Stimulated activated CD4-positive, alpha-beta T cell treated with anti-CD3 and anti-CD28 coated beads, TNF-alpha, amount 100 ng/mL, for 1 hour (primary cell): ENCODE measurements around the gene NKX2-8.

ENCODE experiments used
- DNase-seq, 3 donors: peaks; one replicate each; pipeline ENCODE4 v3.0.0-alpha.2; 2020; ENCODE audit warnings: low read depth in 3 of 3, low spot score in 1 of 3

The NKX2-8 gene

DNA sequence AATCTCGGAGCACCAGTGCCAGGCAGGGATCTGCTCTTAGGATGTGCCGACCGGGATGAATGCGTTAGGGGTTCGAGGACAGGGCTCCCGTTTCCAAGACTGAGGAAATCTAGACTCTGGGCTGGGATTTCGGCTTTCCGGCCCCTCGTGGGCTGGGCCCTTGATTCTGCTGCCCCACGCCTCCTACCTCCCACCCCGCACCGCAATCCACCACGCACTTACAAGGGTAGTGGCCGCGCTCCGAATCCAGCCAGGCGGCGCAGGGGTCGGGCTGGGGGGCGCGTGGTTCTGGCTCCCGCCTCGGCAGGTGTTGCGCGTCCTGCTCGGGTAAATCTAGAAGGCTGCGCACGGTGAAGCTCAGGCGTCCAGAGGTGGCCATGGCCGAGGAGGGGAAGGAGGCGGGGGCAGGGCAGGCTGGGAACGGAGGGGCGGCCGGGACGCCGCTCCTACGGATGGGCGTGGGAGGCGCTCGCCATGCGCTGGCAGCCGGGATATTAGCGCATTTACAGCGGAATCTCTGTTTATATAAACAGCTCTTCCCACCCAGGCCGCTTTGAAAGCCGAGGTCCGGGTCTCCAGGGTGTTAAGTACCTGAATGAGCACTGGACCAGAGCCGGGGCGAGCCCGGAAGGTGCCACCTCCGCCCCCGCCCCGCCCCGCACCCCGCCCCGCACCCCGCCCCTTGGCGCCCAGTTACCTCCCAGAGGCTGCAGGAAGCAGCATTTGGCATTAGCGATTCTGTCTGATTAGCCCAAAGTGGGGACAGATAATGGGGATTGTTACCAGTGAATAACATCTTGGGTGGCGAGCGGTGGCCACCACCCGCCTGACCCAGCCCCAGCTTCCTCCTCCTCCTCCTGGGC is at the start of gene NKX2-8:
TSS of gene NKX2-8 (minus strand) at position 604 of the 863 bp plus-strand sequence. CDS start at position 379, 225 bp downstream.
- no peak for DNase-seq

DNA sequence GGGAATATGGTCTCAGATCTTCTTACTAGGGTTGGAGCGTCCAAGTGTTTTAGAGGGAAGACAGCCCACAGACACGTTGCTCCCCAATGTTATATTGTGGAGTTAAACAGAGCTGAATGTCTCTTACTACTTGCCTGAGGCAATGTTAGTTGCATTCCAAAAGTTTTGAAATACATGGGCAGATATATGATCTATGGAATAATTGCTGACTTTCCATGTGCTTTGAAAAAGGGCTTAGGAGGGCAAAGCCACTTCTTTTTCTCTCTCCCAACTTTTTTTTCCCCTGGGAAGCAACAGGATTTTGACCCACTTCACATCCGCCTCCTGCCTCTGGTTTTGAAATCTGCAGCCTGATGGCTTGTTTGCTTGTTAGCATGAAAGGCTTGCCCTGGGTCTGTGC is 45.6 kb upstream of the NKX2-8 start:
- no peak for DNase-seq

DNA sequence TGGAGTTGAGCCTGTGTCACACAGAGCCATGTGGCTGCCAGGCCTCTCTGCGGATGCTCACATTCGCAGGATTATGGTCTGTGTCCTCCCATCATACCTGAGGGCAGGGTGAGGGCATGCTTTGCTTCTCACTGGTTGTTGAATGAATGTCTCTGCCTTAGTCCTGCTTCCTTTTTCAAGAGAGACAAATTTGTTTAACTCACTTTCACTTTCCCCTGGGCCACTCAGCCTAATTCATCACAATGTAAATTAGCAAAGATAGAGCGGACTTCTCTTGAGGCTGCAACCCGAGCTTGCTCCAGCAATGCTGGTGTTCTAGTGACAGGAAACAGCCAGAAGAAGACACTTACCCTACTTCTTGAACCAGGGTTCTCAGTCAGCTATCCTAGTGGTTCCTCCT is 43.7 kb upstream of the NKX2-8 start:
- DNase-seq, result no peak

DNA sequence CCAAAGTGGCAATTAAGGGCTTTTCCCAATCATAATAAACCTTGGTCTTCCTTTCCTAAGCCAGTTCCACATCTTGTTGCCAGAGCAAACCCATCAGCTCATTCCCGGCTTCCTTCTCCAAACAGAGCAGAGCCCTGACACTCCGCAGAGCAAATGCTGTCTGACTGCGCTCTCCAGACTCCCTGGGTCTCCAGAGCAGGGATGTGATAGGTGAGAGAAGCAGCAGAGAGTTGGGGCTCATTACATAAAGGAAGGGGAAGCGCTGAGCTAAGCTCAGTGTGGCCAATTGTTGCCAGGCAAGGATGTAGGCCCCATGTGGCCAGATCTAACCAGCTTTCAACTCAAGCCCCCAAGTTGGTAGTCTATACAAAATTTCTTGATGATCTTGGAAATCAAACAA is 43.0 kb upstream of the NKX2-8 start:
- no peak for DNase-seq

DNA sequence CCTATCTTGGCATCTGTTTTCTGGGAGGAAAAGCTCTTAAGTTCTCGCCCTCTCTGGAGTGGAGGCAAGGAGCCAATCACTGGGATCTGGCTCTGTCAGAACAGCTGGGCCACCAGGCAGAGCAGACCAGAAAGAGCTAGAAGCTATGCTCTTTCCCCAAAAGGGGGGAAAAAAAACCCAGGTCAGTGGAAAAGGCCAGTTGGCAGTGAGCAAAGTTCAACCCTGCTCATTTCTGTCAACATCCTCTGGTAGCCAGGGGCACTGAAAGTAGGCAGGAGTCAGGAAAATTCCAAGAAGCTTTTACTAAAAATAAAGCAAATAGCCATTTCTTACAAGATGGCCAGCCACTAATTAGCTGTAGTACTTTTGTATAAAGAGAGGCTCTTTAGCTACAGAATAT is 42.6 kb upstream of the NKX2-8 start:
- no peak for DNase-seq

DNA sequence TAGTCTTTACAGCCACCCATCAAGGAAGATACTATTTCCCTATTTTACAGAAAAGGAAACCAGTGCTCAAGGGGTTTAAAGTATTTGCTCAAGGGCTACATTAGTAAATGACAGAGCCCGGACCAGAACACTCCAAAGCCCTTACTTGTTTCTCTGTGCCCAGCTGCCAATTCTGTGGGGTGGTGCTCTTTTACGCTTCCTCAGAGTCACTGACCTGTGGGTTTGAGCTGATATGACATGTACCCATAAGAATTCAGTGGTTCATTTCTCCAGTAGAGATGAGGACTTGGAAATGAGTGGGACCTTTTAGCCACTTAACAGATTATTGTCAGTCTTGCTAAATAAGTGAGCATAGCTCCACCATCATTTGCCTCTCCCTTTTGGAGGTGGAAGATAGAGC is 37.4 kb upstream of the NKX2-8 start:
- DNase-seq, result no peak

DNA sequence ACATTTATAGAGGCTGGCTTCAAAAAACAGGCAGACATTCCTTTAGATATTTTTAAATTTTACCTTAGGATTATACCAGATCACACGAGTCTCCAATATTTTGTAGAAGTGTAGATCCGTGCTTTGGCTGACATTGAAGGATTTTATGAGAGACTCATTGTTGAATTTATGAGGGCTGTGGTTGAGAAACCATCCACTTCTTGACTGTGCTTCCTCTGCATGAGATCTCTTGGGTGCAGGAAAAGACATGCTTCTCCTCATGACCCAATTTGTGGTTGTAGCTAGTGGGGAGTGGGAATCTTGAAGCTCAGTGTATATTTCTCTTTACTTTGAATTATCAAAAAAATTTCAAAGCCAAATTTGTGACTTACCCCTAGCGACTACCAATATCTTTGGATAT is 36.7 kb upstream of the NKX2-8 start:
- DNase-seq, result no peak

DNA sequence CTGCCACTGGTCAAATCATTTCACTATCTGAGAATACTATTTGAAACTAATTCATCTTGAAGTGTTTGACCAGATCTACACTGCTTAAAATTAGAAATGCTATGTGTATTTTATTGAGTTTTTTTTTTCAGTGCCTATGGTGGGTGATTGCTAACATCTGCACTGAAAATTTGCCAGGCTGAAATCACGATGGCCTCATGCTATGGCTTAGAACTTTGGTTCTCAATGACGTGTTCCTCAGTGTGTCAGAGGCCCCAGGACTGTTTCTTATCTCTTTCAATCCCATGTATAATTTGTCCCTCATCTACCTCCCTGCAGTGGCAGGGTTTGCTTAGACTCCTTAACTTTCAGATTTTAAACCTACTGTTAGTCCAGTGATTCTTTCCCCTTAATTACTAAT is 36.2 kb upstream of the NKX2-8 start:
- DNase-seq, result no peak

DNA sequence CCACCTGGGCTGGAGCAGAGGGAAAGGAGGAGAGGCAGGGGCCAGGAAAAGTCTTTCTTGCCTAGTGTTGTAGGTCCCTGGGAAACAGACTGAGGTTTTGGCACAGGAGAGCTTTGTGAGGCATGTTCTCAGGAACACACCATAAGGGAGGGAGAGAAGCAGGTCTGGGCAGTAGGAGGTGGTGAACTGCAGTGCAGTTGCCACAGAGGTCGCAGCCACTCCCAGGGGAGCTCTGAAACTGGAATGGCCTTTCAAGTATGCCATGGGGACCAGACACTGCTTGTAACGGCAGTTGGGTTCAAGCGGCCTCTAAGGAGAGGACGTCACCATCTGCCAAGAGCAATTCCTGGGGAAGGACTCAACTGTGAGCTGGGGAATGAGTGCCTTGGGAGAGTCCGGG is 35.4 kb upstream of the NKX2-8 start:
- no peak for DNase-seq

DNA sequence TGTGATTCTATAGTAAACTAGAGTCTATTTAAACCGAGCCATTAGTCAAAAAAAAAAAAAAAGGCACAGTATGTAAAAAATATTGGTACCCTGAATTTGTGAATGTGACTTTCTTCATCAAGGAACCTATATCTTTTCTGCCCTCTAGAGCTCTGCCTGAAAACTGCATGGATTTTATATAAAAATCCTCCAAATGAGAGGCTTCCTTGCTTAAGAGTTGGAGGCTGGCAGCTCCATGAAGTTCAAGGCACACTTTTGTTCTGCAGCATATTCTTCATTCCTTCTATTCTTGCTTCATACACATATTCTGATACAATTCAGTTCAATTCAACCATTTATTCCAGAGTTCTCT is 23.1 kb upstream of the NKX2-8 start:
- no peak for DNase-seq

DNA sequence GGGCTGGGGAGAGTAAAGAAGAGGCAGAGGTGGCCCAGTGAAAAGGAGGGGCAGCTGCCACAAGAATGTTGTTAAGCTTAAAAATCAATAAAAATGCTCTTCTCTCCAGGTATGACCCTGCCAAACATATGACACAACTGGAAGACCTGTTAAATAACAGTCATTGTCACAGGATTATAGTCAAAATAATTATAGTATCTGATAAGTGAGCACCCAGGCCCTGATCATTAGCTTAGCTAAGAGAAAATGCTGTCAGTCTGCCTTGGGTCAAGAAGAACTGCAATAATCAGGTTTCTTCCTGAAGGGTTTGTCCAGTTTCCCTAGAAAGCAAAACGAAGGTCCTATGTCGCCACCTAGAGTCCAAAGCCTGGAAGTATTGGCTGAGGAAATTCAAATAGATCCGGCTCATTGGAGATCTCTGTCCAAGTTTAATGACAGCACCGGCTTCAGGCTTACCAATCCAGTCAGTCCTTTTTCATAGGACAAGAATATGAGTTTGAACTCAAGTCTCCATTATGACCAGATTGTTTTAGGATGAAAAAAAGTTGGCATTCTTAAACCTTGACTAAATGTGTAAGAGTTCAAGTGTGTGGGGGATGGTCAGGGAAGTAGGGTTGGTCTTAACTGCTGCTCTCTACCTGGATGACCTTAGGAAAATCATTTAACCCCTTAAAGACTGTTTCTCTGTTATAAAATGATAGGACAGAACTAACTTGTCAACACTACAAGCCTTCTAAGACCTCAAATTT is 22.5 kb upstream of the NKX2-8 start:
- no peak for DNase-seq

DNA sequence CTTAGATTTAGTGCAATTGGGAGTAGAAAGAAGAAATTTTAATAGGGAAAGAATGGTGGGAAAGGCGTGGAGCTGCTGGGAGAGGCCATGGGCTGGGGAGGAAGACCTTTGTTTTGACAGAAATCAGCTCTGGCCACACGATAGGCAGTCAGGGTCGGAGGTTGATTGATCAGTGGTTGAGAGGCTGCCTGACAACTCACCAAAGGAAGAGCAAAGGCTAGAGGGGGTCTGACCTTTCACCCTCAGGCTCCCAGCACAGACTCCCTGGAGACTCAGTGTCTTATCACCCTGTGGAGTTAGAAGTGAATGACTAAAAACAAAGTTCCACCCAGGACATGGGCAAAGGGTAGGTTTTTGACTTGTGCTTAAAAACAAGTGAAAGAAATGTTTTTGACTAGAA is 18.0 kb upstream of the NKX2-8 start:
- no peak for DNase-seq

DNA sequence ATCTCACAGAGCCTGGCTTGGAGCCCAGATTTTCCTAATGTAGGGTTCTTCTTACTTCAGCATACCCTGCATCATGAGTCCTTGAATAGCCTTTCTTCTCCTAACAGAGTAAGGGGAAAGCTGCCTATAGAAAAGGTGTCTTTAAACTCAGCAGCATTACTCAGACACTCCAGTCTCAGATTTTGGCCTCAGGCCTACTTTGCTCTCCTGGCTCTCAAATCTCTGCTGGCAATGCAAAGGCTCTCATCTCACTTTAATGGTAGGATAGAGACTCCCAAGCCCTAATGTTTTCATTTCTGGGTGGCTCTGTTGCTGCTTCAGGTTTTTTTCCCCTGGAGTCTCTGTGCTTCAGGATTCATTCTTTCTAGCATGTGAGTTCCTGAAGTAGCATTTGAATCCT is 9.1 kb upstream of the NKX2-8 start:
- DNase-seq, result no peak

DNA sequence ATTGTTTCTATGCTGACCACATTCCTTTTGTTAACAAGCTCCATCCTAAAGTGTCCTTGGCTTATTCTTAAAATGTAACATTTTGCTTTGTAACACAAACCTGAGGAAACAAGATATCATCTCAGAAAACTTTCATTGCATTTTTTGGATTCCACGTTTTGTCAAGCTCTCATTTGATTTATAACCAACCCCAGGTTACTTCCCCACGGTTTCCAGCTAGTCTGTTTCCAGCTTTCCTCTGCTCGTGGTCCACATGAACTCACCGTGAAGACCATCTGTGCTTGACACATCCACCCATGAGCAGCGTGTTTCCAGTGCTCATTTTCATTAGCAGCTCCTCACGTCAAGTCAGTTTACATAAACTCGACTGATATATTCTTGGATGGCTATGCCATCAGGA is 6.4 kb upstream of the NKX2-8 start:
- DNase-seq, result no peak

DNA sequence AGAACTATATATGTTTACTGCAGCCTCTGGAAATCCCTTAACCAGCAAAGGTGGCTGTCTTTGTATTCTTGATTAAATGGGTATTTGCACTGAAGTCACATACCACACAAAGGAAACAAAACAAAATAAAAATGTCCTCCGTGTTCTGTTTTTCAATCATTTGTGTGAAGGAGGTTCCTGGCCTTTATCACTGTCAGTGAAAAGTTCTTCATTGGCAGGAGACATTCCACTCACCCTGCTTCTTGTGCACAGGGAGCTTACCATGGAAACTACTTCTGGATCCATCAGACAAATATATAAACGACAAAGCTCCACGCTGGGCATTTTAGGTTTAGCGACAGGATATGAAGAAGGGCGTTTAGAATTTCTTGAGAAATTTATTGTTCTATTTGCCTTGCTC is 5.7 kb upstream of the NKX2-8 start:
- DNase-seq, result no peak

DNA sequence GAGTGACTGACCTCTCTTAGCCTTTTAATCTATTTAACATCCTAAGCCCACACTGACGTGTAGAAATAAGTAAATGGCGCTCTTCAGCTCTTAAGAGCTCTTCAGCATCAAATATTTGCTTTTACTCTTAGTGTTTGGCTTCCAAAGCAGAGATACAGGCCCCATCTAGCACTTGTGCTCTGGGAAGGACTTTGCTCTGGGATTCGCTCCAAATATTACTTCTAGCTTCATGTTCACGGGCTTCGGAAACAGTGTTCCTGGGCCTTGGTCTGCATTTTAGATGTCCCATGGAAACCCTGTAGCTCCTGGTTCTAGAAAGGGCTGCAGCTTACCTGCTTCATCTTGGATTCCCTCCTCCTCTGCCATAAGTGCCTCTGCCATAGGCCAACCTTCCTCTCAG is 2.7 kb upstream of the NKX2-8 start:
- no peak for DNase-seq

DNA sequence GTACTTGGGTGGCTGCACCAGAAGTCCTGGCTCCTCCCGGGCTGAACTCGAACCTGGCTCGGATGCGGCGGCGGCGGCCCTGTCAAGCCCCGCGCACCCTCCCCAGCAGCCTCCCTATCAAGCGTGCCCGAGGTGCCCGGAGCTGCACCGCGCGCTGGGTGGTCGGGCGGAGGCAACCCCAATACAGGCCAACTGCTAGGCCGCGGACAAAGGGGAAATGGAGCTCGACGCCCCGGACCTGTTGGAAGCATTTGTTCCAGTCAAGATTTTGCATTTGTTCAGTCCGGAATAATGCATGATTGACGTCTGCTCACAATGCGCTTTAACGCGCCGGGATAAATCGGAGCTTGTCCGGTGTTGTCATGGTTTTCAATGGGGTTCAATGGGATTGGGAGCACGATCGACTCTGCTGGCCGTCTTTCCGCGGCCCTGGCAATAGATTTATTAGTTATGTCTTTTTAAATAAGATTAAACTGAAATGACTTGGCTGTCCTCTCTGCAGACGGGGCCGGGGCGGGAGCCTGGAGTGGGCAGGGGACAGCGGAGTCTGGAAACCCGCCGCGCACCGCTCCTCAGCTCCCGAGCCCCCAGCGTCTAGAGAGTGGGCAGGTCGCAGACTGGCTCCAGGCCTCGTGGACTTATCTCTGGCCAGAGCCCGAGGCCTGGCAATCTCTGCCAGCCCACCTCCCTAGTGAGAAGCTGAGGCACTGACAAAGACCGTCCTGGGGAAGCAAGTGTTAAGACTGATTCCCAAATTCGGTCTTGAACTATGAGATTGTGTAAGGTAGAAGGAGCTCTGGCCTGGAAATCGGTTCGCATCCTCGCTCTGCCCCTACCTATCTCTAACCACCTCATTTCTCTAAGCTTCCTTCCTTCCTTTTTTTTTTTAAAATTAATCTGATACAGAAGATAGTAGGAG is 1.7 kb upstream of the NKX2-8 start:
- no peak for DNase-seq

DNA sequence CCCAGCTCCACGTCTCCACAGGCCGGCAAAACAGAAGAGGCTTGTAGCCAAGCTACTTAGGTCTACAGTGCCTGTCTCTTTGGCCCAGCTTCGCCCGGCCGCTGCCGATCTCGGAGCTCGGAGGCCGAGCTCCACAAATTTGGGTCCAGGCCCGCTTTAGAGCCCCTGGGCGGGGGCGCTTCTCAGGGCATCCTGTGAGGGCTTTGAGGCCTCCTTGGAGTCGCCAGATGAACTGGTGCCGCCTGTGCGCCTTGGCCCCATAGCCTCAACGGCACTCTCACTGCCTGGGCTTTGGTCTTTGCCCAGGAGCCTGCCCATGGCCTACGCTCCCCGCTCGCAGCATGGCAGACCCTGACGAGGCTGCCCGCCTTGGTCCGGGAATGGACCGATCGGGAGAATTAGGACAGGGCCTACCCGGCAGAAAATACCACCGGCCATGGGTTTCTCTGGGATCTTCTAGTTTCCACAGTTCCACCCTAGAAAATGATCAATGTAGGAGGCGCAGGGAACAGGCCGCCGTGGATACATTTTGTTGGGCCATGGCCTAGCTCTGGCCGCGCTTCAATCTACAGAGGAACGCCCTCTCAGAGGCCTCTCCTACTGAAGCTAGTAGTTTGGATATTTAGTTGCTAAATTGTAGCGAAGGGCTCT is 953 bp upstream of the NKX2-8 start:
- no peak for DNase-seq

DNA sequence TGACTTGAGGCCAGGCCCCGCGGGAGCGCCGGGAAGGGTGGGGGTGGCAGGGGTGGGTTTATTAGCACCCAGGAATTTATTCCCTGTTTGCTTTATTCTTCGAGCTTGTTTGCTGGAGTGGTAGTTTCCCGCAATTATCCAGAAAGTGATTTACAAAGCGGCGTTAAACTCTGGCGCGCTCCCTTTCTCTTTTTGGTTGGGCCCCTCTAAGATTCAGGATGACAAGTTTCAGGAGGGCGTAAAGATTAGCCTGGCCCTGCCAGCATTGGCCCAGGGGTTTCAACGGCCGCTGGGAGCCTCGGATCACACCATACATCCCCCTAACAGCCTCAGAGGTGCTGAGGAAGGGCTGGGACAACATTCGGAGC is 444 bp upstream of the NKX2-8 start:
- no peak for DNase-seq

DNA sequence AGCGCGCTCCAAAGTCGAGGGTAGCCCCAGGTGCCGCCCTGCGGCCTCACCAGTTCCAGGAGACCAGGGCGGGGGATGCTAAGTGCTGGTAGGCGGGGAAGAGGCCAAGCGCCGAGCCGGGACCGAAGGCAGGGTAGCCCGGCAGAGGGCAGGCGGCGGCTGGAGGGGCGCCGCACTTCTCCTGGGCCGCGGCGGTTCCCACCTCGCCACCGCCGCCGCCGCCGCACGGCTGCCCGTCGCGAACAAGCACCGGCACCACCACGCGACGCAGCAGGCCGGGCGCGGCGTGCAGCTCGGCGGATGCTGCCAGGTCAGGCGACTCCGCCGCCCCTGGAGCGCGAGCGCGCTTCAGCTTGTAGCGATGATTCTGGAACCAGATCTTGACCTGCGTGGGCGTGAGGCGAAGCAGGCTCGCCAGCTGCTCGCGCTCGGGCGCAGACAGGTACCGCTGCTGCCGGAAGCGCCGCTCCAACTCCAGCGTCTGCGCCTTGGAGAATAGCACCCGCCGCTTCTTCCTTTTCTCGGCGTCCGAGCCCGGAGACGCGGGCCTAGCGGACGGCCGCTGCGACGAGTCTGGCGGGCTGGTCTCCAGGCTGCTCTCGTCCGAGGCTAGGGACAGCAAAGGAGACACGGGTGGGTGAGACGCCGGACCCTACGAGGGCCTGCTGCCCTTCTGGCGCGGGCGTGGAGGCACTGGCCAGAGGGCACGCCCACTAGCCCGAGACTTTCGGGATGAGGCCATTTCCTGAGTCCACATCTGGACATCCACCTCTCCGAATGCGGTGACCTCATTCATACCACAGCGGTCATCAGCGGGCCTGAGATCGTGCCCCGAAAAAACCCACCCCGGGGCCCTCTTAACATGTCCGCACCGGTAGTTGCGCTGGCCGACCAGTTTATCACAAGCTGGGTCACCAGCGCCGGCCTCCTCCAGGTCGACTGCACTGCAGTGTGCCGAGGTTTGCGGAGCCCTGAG is 1.3 kb downstream of the NKX2-8 start:
- DNase-seq, result no peak
